Gastroesophageal sphincter (tissue), 4 donors: ENCODE results near the gene PPCDC. TPM values are rescaled to one million over a fixed set of nuclear protein-coding genes. Genes with fewer than 3 reads are reported as not detected.

ENCODE experiments used
- ATAC-seq: fragments of 150-250 bp; one replicate; pipeline ENCODE4 v1.9.1; 2016; ENCODE audit warnings: mild to moderate bottlenecking, moderate library complexity
- H3K27ac ChIP-seq, 4 donors: fragments of 200-600 bp; sonication (generic) in 3 of 4; 1 replicate in 3 of 4; 2 replicates in 1 of 4; pipeline ENCODE4 v1.5.1; 2016 to 2019
- H3K27me3 ChIP-seq: fragments of 200-600 bp; sonication (generic); one replicate; pipeline ENCODE4 v1.5.1; 2019
- H3K36me3 ChIP-seq, 2 donors: fragments of 200-600 bp; sonication (generic); one replicate each; pipeline ENCODE4 v1.5.1; 2019; ENCODE audit warnings: control low read depth in 1 of 2
- H3K4me1 ChIP-seq, 3 donors: fragments of 200-600 bp; sonication (generic); 1 replicate in 2 of 3; 2 replicates in 1 of 3; pipeline ENCODE4 v1.5.1; 2016 to 2019; ENCODE audit warnings: control low read depth in 2 of 3
- H3K4me3 ChIP-seq, 2 donors: fragments of 200-600 bp; sonication (generic); one replicate each; pipeline ENCODE4 v1.5.1; 2019; ENCODE audit warnings: mild to moderate bottlenecking in 1 of 2, moderate library complexity in 1 of 2
- H3K9me3 ChIP-seq, 3 donors: fragments of 200-600 bp; sonication (generic); one replicate each; pipeline ENCODE4 v1.5.1; 2017 to 2019; ENCODE audit warnings: control low read depth in 2 of 3
- EP300 ChIP-seq: sonication (generic); formaldehyde crosslinking; IDR thresholded peaks from one replicate; pipeline ENCODE4 v1.6.1; 2017; ENCODE audit warnings: antibody characterized with exemption, mild to moderate bottlenecking
- POLR2A ChIP-seq, 2 donors: fragments of 450-650 bp; IDR thresholded peaks; one replicate each; pipeline ENCODE4 v1.6.1; 2017; ENCODE audit warnings: antibody characterized with exemption in 2 of 2, mild to moderate bottlenecking in 2 of 2, moderate library complexity in 1 of 2
- POLR2AphosphoS5 ChIP-seq: sonication (generic); formaldehyde crosslinking; IDR thresholded peaks from one replicate; pipeline ENCODE4 v1.6.1; 2017; ENCODE audit warnings: antibody characterized with exemption
- WGBS, 2 donors: methylation state at CpG; one replicate each; pipeline ENCODE4 v1.1.5; 2018; ENCODE audit warnings: low coverage in 1 of 2; 5-methylcytosine and 5-hydroxymethylcytosine counted together
- total RNA-seq, 4 donors: library from RNA; depleted of rRNA; stranded (reverse); fragments of >200 nt; gene quantifications; one replicate each; pipeline ENCODE4 v1.1.0, GENCODE V29; 2016
- TF ChIP-seq, protein P1 (sequence below), 4 experiments: fragments of 200-600 bp in 2 of 4; fragments of 450-650 bp in 2 of 4; sonication (generic) in 1 of 4; IDR thresholded peaks; one replicate each; pipeline ENCODE4 v1.5.1; 2017 to 2019; ENCODE audit warnings: antibody characterized with exemption in 4 of 4, mild to moderate bottlenecking in 2 of 4, moderate library complexity in 2 of 4

Gene PPCDC
- total RNA-seq, 4 donors from 2014 or later: 7.8 to 14.2 (median 12.9) TPM

- peak; percentile 85 for ATAC-seq
- Histone ChIP-seq H3K4me3 (peak overlapping the region in 1 of 2 donors; percentile 20), H3K9me3 (no peaks in the 10 kb centered on the region), H3K27me3 (no peaks in the 10 kb centered on the region), H3K36me3 (peaks cover 0 to 18% of the 10 kb centered on the region in 2 donors), H3K27ac (peak overlapping the region; percentile 13 to 77 (median 66)), H3K4me1 (peaks cover 5 to 58% (median 23%) of the 10 kb centered on the region in 3 donors)
- WGBS, 2 donors: 0 to 40% methylated on average over 1 to 2 of the region's 12 CpGs
- TF ChIP-seq POLR2AphosphoS5 (peak; percentile 9), EP300 (no peak), POLR2A (IDR thresholded peaks at IDR 0.05) (no peak)
- TF ChIP-seq, protein P1, sequence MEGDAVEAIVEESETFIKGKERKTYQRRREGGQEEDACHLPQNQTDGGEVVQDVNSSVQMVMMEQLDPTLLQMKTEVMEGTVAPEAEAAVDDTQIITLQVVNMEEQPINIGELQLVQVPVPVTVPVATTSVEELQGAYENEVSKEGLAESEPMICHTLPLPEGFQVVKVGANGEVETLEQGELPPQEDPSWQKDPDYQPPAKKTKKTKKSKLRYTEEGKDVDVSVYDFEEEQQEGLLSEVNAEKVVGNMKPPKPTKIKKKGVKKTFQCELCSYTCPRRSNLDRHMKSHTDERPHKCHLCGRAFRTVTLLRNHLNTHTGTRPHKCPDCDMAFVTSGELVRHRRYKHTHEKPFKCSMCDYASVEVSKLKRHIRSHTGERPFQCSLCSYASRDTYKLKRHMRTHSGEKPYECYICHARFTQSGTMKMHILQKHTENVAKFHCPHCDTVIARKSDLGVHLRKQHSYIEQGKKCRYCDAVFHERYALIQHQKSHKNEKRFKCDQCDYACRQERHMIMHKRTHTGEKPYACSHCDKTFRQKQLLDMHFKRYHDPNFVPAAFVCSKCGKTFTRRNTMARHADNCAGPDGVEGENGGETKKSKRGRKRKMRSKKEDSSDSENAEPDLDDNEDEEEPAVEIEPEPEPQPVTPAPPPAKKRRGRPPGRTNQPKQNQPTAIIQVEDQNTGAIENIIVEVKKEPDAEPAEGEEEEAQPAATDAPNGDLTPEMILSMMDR (IDR thresholded peaks at IDR 0.05): peak in 3 of 4 experiments; percentile 96 to 99 (median 98)
Measured at GRCh38 chr15:75029378-75030022, 6.1 kb downstream of the PPCDC start.

- TF ChIP-seq, protein P1 (IDR thresholded peaks at IDR 0.05): no peak
- TF ChIP-seq EP300 (no peak), POLR2AphosphoS5 (no peak), POLR2A (IDR thresholded peaks at IDR 0.05) (no peak)
- ATAC-seq: peak; percentile 33
- Histone ChIP-seq H3K9me3 (no peaks in the 10 kb centered on the region), H3K36me3 (peaks cover 0 to 18% of the 10 kb centered on the region in 2 donors), H3K4me3 (peak overlapping the region in 1 of 2 donors; percentile 20), H3K27ac (peak overlapping the region; percentile 13 to 77 (median 66)), H3K4me1 (peaks cover 5 to 53% (median 19%) of the 10 kb centered on the region in 3 donors), H3K27me3 (no peaks in the 10 kb centered on the region)
- WGBS, 2 donors: 0% methylated on average over 1 of the region's 2 CpGs; no CpG with 5 or more reads in 1 of the 2 donors
Measured at GRCh38 chr15:75030023-75030413, 6.6 kb downstream of the PPCDC start.

- Histone ChIP-seq H3K36me3 (peaks cover 0 to 18% of the 10 kb centered on the region in 2 donors), H3K4me3 (no peak overlapping the region), H3K9me3 (no peaks in the 10 kb centered on the region), H3K4me1 (peaks cover 5 to 49% (median 19%) of the 10 kb centered on the region in 3 donors), H3K27me3 (no peaks in the 10 kb centered on the region), H3K27ac (peak overlapping the region in 3 of 4 donors; percentile 62 to 77 (median 69))
- no peak for ATAC-seq
- TF ChIP-seq POLR2AphosphoS5 (no peak), POLR2A (IDR thresholded peaks at IDR 0.05) (no peak), EP300 (no peak)
- TF ChIP-seq, protein P1 (IDR thresholded peaks at IDR 0.05): no peak
- WGBS, 2 donors: 100% methylated on average over 1 of the region's 4 CpGs; no CpG with 5 or more reads in 1 of the 2 donors
Measured at GRCh38 chr15:75030424-75030823, 7.0 kb downstream of the PPCDC start.

GRCh38 chr15:75031848-75032247 is 8.5 kb downstream of the PPCDC start:
- Histone ChIP-seq H3K9me3 (no peaks in the 10 kb centered on the region), H3K4me3 (no peak overlapping the region), H3K36me3 (peaks cover 0 to 10% of the 10 kb centered on the region in 2 donors), H3K27ac (no peak overlapping the region), H3K27me3 (no peaks in the 10 kb centered on the region), H3K4me1 (peaks cover 5 to 40% (median 19%) of the 10 kb centered on the region in 3 donors)
- TF ChIP-seq POLR2A (IDR thresholded peaks at IDR 0.05): no peak
- no peak for TF ChIP-seq POLR2AphosphoS5
- WGBS, 2 donors: 68 to 72% methylated on average over 2 to 4 of the region's 4 CpGs
- no peak for ATAC-seq

DNA sequence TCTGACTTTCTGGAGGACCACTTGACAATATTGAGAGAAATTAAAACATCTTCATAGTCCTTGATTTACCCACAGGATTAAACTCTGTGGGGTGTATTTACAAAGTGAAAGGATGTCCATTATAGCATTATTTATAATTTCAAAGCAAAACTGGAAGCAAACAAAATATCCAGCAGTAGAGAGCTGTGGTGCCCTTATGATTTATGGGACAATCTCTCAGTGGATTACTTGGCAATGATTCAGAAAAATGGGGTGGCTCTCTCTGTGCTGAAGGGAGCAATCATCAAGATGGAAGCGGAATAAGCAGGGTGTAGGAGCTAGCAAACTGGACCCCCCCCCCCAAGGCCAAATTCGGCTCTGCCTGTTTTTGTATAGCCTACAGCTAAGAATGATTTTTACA is 9.0 kb downstream of the PPCDC start:
- Histone ChIP-seq H3K36me3 (peaks cover 0 to 15% of the 10 kb centered on the region in 2 donors), H3K9me3 (no peaks in the 10 kb centered on the region), H3K4me3 (no peak overlapping the region), H3K27ac (no peak overlapping the region), H3K27me3 (no peaks in the 10 kb centered on the region), H3K4me1 (peaks cover 5 to 40% (median 19%) of the 10 kb centered on the region in 3 donors)
- ATAC-seq: no peak
- WGBS, 2 donors: 71 to 95% methylated on average over 2 of the region's 2 CpGs
- TF ChIP-seq, protein P1 (IDR thresholded peaks at IDR 0.05): no peak
- TF ChIP-seq EP300 (no peak), POLR2AphosphoS5 (no peak), POLR2A (IDR thresholded peaks at IDR 0.05) (no peak)
